Measurements from ENCODE around the gene KIAA0753.

- TF ChIP-seq ATF3 (IDR thresholded peaks at IDR 0.05; ENCODE audit: insufficient read depth, low read depth, low read length) (no peak), CTCF (IDR thresholded peaks at IDR 0.05; ENCODE audit: control extremely low read depth in 1 of 3, insufficient read depth in 1 of 3, low read depth in 1 of 3, low read length in 3 of 3) (no peak), RAD21 (IDR thresholded peaks at IDR 0.05 in 1 of 2, conservative IDR thresholded peaks at IDR 0.05 in 1 of 2; ENCODE audit: low read depth in 2 of 2, low read length in 2 of 2) (no peak), EGR1 (IDR thresholded peaks at IDR 0.05; ENCODE audit: borderline replicate concordance, low read depth, low read length) (no peak), HDAC2 (IDR thresholded peaks at IDR 0.05; ENCODE audit: borderline replicate concordance in 1 of 2, low read depth in 2 of 2, low read length in 2 of 2) (no peak)
Observed at GRCh38 chr17:6684460-6684783, 43.9 kb upstream of the KIAA0753 start.
